CD14-positive monocyte (primary cell): ENCODE data around the gene CNTN6. TPM values are rescaled to one million over a fixed set of nuclear protein-coding genes. Genes with fewer than 3 reads are reported as not detected.

Source experiments
- DNase-seq, 3 donors: peaks; one replicate each; pipeline ENCODE4 v3.0.0-alpha.2; 2011 to 2022
- H2AFZ ChIP-seq: 2 replicates; pipeline ENCODE4 v1.6.0; 2012; ENCODE audit warnings: mild to moderate bottlenecking, low read depth, low read length, inconsistent platforms; ENCODE audit not compliant: insufficient read depth, poor library complexity, severe bottlenecking
- H3K27ac ChIP-seq, 2 donors: 1 replicate in 1 of 2; 2 replicates in 1 of 2; pipeline ENCODE4 v1.5.1; 2012 to 2013; ENCODE audit warnings: low read length in 2 of 2, control low read depth in 1 of 2, inconsistent platforms in 1 of 2, low read depth in 1 of 2, mild to moderate bottlenecking in 1 of 2
- H3K27me3 ChIP-seq, 2 donors: one replicate each; pipeline versions ENCODE4 v1.6.0 to v1.6.1; 2011 to 2013; ENCODE audit warnings: low read length in 2 of 2; ENCODE audit not compliant: control insufficient read depth in 2 of 2, insufficient read depth in 2 of 2
- H3K36me3 ChIP-seq, 2 donors: replicated peaks in 1 of 2; 1 replicate in 1 of 2; 2 replicates in 1 of 2; pipeline versions ENCODE4 v1.5.1 to v1.6.1; 2012 to 2013; ENCODE audit warnings: low read length in 2 of 2, control low read depth in 1 of 2, inconsistent platforms in 1 of 2, mild to moderate bottlenecking in 1 of 2; ENCODE audit not compliant: insufficient read depth in 2 of 2, control insufficient read depth in 1 of 2
- H3K4me1 ChIP-seq, 2 donors: 1 replicate in 1 of 2; 2 replicates in 1 of 2; pipeline versions ENCODE4 v1.5.1 to v1.6.1; 2012 to 2013; ENCODE audit warnings: low read length in 2 of 2, control low read depth in 1 of 2, inconsistent platforms in 1 of 2, mild to moderate bottlenecking in 1 of 2, moderate library complexity in 1 of 2; ENCODE audit not compliant: insufficient read depth in 2 of 2, control insufficient read depth in 1 of 2
- H3K4me2 ChIP-seq: replicated peaks from 2 replicates; pipeline ENCODE3; 2012; ENCODE audit warnings: low read length, moderate library complexity, mild to moderate bottlenecking; ENCODE audit not compliant: poor library complexity, severe bottlenecking; ENCODE audit errors: extremely low read depth
- H3K4me3 ChIP-seq, 3 experiments: fragments of 200-600 bp in 1 of 3; sonication (generic) in 1 of 3; replicated peaks in 1 of 3; 1 replicate in 2 of 3; 2 replicates in 1 of 3; pipeline ENCODE4 v1.5.1; 2011 to 2013; ENCODE audit warnings: low read length in 3 of 3, mild to moderate bottlenecking in 3 of 3, control low read depth in 2 of 3, low read depth in 2 of 3, inconsistent platforms in 1 of 3, moderate library complexity in 1 of 3
- H3K79me2 ChIP-seq: 2 replicates; pipeline ENCODE4 v1.6.0; 2012; ENCODE audit warnings: mild to moderate bottlenecking, control low read depth, inconsistent platforms, low read length, moderate library complexity; ENCODE audit not compliant: insufficient read depth
- H3K9ac ChIP-seq: 2 replicates; pipeline ENCODE4 v1.6.0; 2017; ENCODE audit warnings: low read length, mild to moderate bottlenecking; ENCODE audit not compliant: insufficient read depth, poor library complexity, severe bottlenecking
- H3K9me3 ChIP-seq, 2 donors: replicated peaks in 1 of 2; 1 replicate in 1 of 2; 2 replicates in 1 of 2; pipeline versions ENCODE4 v1.5.1 to v1.6.1; 2012 to 2013; ENCODE audit warnings: low read length in 2 of 2, control low read depth in 1 of 2; ENCODE audit not compliant: control insufficient read depth in 1 of 2, insufficient read depth in 1 of 2
- H4K20me1 ChIP-seq: 2 replicates; pipeline ENCODE4 v1.6.0; 2012; ENCODE audit warnings: mild to moderate bottlenecking, low read length, control low read depth, moderate library complexity; ENCODE audit not compliant: insufficient read depth
- H3K27ac Mint-ChIP-seq, 7 donors: one replicate each; pipeline ENCODE4 v1.8.0; 2020; ENCODE audit warnings: mild to moderate bottlenecking in 7 of 7, mixed read lengths in 7 of 7, moderate library complexity in 6 of 7, inconsistent platforms in 2 of 7
- H3K27me3 Mint-ChIP-seq, 3 donors: one replicate each; pipeline ENCODE4 v1.8.0; 2021 to 2022; ENCODE audit warnings: low read depth in 3 of 3, mild to moderate bottlenecking in 3 of 3, mixed read lengths in 3 of 3, moderate library complexity in 3 of 3, inconsistent platforms in 1 of 3
- H3K36me3 Mint-ChIP-seq, 2 donors: one replicate each; pipeline ENCODE4 v1.8.0; 2020; ENCODE audit warnings: mixed read lengths in 2 of 2, inconsistent platforms in 1 of 2, mild to moderate bottlenecking in 1 of 2
- H3K4me1 Mint-ChIP-seq: one replicate; pipeline ENCODE4 v1.8.0; 2020; ENCODE audit warnings: mild to moderate bottlenecking, mixed read lengths
- H3K4me3 Mint-ChIP-seq, 2 donors: one replicate each; pipeline ENCODE4 v1.8.0; 2020; ENCODE audit warnings: mild to moderate bottlenecking in 2 of 2, mixed read lengths in 2 of 2, moderate library complexity in 1 of 2
- H3K9me3 Mint-ChIP-seq, 7 donors: one replicate each; pipeline ENCODE4 v1.8.0; 2020 to 2022; ENCODE audit warnings: mixed read lengths in 7 of 7, mild to moderate bottlenecking in 6 of 7, moderate library complexity in 6 of 7, inconsistent platforms in 2 of 7
- CTCF ChIP-seq: fragments of 200-600 bp; IDR thresholded peaks from one replicate; pipeline ENCODE4 v1.8.0; 2022; ENCODE audit warnings: antibody characterized with exemption, mild to moderate bottlenecking
- WGBS: methylation state at CpG from one replicate; pipeline ENCODE4 v1.1.5; 2013; ENCODE audit warnings: missing lambda C conversion rate; ENCODE audit not compliant: insufficient coverage; 5-methylcytosine and 5-hydroxymethylcytosine counted together
- intact Hi-C, 2 donors: fragments of 100-400 bp; cut with micrococcal nuclease; formaldehyde crosslinking; loops; one replicate each; pipeline versions ENCODE4 v1.15.0 to v1.15.1; 2023
- polyA plus RNA-seq, 3 donors: library from polyadenylated mRNA; depleted of rRNA in 1 of 3; unstranded in 2 of 3; stranded (reverse) in 1 of 3; fragments of 300-500 nt in 2 of 3; fragments of >200 nt in 1 of 3; fragmentation: Illumina TruSeq in 2 of 3; gene quantifications; 1 replicate in 2 of 3; 2 replicates in 1 of 3; pipeline ENCODE4 v1.2.3, GENCODE V29; 2012 to 2021

Gene CNTN6
- polyA plus RNA-seq, 3 donors: not detected

- Mint-ChIP-seq H3K27ac (no peak overlapping the region), H3K36me3 (no peaks in the 10 kb centered on the region), H3K4me1 (no peaks in the 10 kb centered on the region), H3K4me3 (no peak overlapping the region), H3K27me3 (peaks cover 0 to 3% (median 0%) of the 10 kb centered on the region in 3 donors), H3K9me3 (peaks cover 0 to 8% (median 2%) of the 10 kb centered on the region in 7 donors)
- no peaks in the 10 kb centered on the region for H3K4me1 ChIP-seq
- H3K27me3 ChIP-seq: no peaks in the 10 kb centered on the region
- no peak overlapping the region for H2AFZ ChIP-seq
- no peak overlapping the region for H3K4me2 ChIP-seq
- no peak overlapping the region for H3K9ac ChIP-seq
- WGBS: 76% methylated on average over 2 of the region's 3 CpGs
- H3K36me3 ChIP-seq: no peaks in the 10 kb centered on the region
- peaks cover 0 to 6% of the 10 kb centered on the region in 2 donors for H3K9me3 ChIP-seq
- H3K4me3 ChIP-seq: no peak overlapping the region
- no peak overlapping the region for H3K27ac ChIP-seq
- TF ChIP-seq CTCF: no peak
- no peaks in the 10 kb centered on the region for H3K79me2 ChIP-seq
- no peak for DNase-seq
- no peaks in the 10 kb centered on the region for H4K20me1 ChIP-seq
- intact Hi-C loops: no loop called here
Measured at GRCh38 chr3:1444195-1444594, 351.4 kb downstream of the CNTN6 start.

GRCh38 chr3:1446531-1446930, 353.7 kb downstream of the CNTN6 start:
- H3K27me3 ChIP-seq: no peaks in the 10 kb centered on the region
- H3K4me3 Mint-ChIP-seq: no peak overlapping the region
- H3K27ac ChIP-seq: no peak overlapping the region
- intact Hi-C loops: no loop called here
- no peak for DNase-seq
- H3K27me3 Mint-ChIP-seq: peaks cover 0 to 1% (median 0%) of the 10 kb centered on the region in 3 donors
- TF ChIP-seq CTCF: no peak
- H4K20me1 ChIP-seq: no peaks in the 10 kb centered on the region
- H2AFZ ChIP-seq: no peak overlapping the region
- H3K4me1 ChIP-seq: no peaks in the 10 kb centered on the region
- no peaks in the 10 kb centered on the region for H3K9me3 ChIP-seq
- no peak overlapping the region for H3K4me2 ChIP-seq
- no peaks in the 10 kb centered on the region for H3K36me3 Mint-ChIP-seq
- H3K9me3 Mint-ChIP-seq: peaks cover 0 to 4% (median 0%) of the 10 kb centered on the region in 7 donors
- no peak overlapping the region for H3K9ac ChIP-seq
- H3K27ac Mint-ChIP-seq: no peak overlapping the region
- no peaks in the 10 kb centered on the region for H3K4me1 Mint-ChIP-seq
- no peaks in the 10 kb centered on the region for H3K36me3 ChIP-seq
- H3K4me3 ChIP-seq: no peak overlapping the region
- no peaks in the 10 kb centered on the region for H3K79me2 ChIP-seq
